Mammary epithelial cell (primary cell): ENCODE data around the gene TIMP1.

Source experiments
- EZH2 ChIP-seq: IDR thresholded peaks from 2 replicates; pipeline ENCODE4 v1.6.1; 2012; ENCODE audit warnings: low read length, inconsistent platforms, borderline replicate concordance
- TF ChIP-seq, protein P1 (sequence below), 2 donors: IDR thresholded peaks in 1 of 2; conservative IDR thresholded peaks in 1 of 2; 2 replicates each; pipeline ENCODE4 v1.5.1; 2011 to 2012; ENCODE audit warnings: inconsistent platforms in 2 of 2, low read length in 2 of 2, mild to moderate bottlenecking in 2 of 2, control low read depth in 1 of 2, low read depth in 1 of 2; ENCODE audit not compliant: insufficient read depth in 1 of 2; ENCODE audit errors: extremely low read depth in 1 of 2

DNA sequence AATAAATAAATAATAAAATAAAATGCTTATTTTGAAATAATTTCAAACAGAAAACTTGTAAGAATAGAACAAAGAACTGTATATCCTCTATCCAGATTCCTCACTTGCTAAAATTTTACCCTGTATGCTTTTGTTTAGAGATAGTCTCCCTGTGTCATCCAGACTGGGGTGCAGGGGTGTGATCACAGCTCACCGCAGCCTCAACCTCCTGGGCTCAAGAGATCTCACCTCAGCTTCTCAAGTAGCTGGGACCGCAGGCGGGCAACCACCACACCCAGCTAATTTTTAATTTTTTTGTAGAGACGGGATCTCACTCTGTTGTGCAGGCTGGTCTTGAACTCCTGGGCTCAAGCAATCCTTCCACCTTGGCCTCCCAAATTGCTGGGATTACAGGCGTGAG is 38.7 kb upstream of the TIMP1 start:
- TF ChIP-seq, protein P1, sequence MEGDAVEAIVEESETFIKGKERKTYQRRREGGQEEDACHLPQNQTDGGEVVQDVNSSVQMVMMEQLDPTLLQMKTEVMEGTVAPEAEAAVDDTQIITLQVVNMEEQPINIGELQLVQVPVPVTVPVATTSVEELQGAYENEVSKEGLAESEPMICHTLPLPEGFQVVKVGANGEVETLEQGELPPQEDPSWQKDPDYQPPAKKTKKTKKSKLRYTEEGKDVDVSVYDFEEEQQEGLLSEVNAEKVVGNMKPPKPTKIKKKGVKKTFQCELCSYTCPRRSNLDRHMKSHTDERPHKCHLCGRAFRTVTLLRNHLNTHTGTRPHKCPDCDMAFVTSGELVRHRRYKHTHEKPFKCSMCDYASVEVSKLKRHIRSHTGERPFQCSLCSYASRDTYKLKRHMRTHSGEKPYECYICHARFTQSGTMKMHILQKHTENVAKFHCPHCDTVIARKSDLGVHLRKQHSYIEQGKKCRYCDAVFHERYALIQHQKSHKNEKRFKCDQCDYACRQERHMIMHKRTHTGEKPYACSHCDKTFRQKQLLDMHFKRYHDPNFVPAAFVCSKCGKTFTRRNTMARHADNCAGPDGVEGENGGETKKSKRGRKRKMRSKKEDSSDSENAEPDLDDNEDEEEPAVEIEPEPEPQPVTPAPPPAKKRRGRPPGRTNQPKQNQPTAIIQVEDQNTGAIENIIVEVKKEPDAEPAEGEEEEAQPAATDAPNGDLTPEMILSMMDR (conservative IDR thresholded peaks at IDR 0.05 in 1 of 2, IDR thresholded peaks at IDR 0.05 in 1 of 2; ENCODE audit: extremely low read depth in 1 of 2, insufficient read depth in 1 of 2, low read depth in 1 of 2, low read length in 2 of 2), result no peak
- no peak for TF ChIP-seq EZH2
